ENCODE measurements around the gene SLC22A13. TPM values are rescaled to one million over a fixed set of nuclear protein-coding genes. Genes with fewer than 3 reads are reported as not detected.

SLC22A13 gene
- total RNA-seq, 1 donor from 2014 or later, result 0.30 TPM

Small RNAs within 50 kb of the gene (small RNA-seq; reads per million reads assigned to genes)
- not detected for gene RNU6-235P (ENCODE audit: low replicate concordance)

Other genes with a start within 250 kb of the SLC22A13 start
- gene PLCD1, start 236.2 kb upstream of the SLC22A13 start, total RNA-seq, result 26.2 TPM
- 0.49 TPM for gene DLEC1, start 226.6 kb upstream of the SLC22A13 start, total RNA-seq
- 47.8 TPM for gene ACAA1, start 128.7 kb upstream of the SLC22A13 start, total RNA-seq
- 10.5 TPM for gene MYD88, start 127.2 kb upstream of the SLC22A13 start, total RNA-seq
- 41.1 TPM for gene OXSR1, start 100.3 kb upstream of the SLC22A13 start, total RNA-seq
- gene SLC22A14, start 16.5 kb downstream of the SLC22A13 start, total RNA-seq, result 0.30 TPM
- 5.6 TPM for gene XYLB, start 81.0 kb downstream of the SLC22A13 start, total RNA-seq
- gene ACVR2B, start 188.1 kb downstream of the SLC22A13 start, total RNA-seq, result 9.0 TPM
- gene EXOG, start 230.5 kb downstream of the SLC22A13 start, total RNA-seq, result 11.0 TPM